HAP-1 (cell line): ENCODE measurements around the gene BEST2.

Experiments
- DNase-seq, 2 experiments: peaks; one replicate each; pipeline ENCODE4 v3.0.0-alpha.2; 2016 to 2020; ENCODE audit warnings: low spot score in 2 of 2
- H3K27me3 ChIP-seq: fragments of 250-450 bp; sonication (Bioruptor Pico); 2 replicates; pipeline ENCODE4 v1.5.1; 2020; ENCODE audit warnings: low read depth, mild to moderate bottlenecking, moderate library complexity
- H3K36me3 ChIP-seq: fragments of 250-450 bp; sonication (Bioruptor Pico); replicated peaks from 2 replicates; pipeline ENCODE4 v1.5.1; 2020; ENCODE audit warnings: mild to moderate bottlenecking
- H3K4me1 ChIP-seq: fragments of 250-450 bp; sonication (Bioruptor Pico); 2 replicates; pipeline ENCODE4 v1.5.1; 2020; ENCODE audit warnings: mild to moderate bottlenecking
- H3K4me3 ChIP-seq: fragments of 250-450 bp; sonication (Bioruptor Pico); 2 replicates; pipeline ENCODE4 v1.5.1; 2020; ENCODE audit warnings: mild to moderate bottlenecking, moderate library complexity
- H3K9me3 ChIP-seq: fragments of 250-450 bp; sonication (Bioruptor Pico); 2 replicates; pipeline ENCODE4 v1.5.1; 2020; ENCODE audit warnings: mild to moderate bottlenecking, moderate library complexity
- in situ Hi-C: fragments of 300-500 bp; cut with MboI; formaldehyde crosslinking; loops from 3 replicates; pipeline ENCODE4 v1.14.3; 2020; ENCODE audit warnings: low sequenced_read_pairs, inconsistent platforms, mixed read lengths

The BEST2 gene

DNA sequence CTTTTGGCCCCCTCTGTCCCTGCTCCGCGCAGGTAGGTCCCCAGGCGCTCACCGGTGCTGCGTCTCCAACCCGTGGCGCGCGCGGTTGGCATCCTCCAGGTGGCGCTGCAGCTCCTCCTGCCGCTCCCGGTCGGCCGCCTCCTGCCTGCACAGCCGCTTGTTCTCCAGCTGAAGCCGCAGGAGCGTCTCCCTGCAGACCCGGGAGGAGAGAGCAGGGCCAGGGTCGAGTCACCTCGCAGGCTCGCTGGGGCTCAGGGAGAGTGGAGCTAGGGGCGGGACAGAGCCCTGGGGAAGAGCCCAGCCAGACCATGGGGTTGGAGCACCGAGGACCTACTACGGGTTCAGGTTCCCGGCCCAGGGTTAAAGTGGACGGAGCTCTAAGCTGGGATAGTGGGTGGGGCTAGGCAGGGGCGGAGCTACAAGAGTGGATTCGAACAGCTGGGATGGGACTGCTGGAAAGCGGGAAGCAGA is 14.5 kb downstream of the BEST2 start:
- H3K27me3 ChIP-seq, result no peaks in the 10 kb centered on the region
- in situ Hi-C loops, result no loop called here
- H3K4me3 ChIP-seq, result no peak overlapping the region
- peaks cover 11% of the 10 kb centered on the region for H3K36me3 ChIP-seq
- no peak for DNase-seq
- H3K4me1 ChIP-seq, result no peaks in the 10 kb centered on the region
- H3K9me3 ChIP-seq, result no peaks in the 10 kb centered on the region

GRCh38 chr19:12767150-12767549 is 15.6 kb downstream of the BEST2 start:
- DNase-seq, result no peak
- H3K4me1 ChIP-seq, result no peaks in the 10 kb centered on the region
- no peaks in the 10 kb centered on the region for H3K9me3 ChIP-seq
- peaks cover 11% of the 10 kb centered on the region for H3K36me3 ChIP-seq
- in situ Hi-C loops, result no loop called here
- no peak overlapping the region for H3K4me3 ChIP-seq
- no peaks in the 10 kb centered on the region for H3K27me3 ChIP-seq

GRCh38 chr19:12767666-12768065 is 16.1 kb downstream of the BEST2 start:
- Histone ChIP-seq H3K9me3 (no peaks in the 10 kb centered on the region), H3K4me3 (no peak overlapping the region), H3K27me3 (no peaks in the 10 kb centered on the region), H3K36me3 (peaks cover 10% of the 10 kb centered on the region), H3K4me1 (no peaks in the 10 kb centered on the region)
- no peak for DNase-seq
- in situ Hi-C loops, result no loop called here

DNA sequence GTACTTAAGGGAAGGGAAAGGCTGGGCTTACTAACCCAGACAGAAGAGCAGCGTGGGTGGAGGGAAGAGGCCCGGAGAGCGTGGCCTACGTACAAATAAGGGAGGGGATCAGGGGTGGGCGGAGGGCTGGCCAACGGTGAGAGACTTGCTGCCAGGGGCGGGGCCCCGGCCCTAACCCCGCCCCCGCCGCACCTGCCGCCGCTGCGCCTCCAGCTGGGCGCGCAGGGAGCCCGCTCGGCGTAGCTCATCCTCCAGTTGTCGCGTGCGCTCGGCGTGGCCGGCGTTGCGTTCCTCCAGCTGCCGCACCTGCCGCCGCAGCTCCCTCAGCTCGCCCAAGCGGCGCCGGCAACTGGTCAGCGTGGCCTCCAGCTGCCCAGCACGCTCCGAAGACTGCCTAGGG is 18.1 kb downstream of the BEST2 start:
- Histone ChIP-seq H3K9me3 (no peaks in the 10 kb centered on the region), H3K4me3 (no peak overlapping the region), H3K4me1 (no peaks in the 10 kb centered on the region), H3K36me3 (peaks cover 6% of the 10 kb centered on the region; the same call in 1 of the 2 replicates), H3K27me3 (no peaks in the 10 kb centered on the region)
- in situ Hi-C loops, result no loop called here
- DNase-seq, result no peak

DNA sequence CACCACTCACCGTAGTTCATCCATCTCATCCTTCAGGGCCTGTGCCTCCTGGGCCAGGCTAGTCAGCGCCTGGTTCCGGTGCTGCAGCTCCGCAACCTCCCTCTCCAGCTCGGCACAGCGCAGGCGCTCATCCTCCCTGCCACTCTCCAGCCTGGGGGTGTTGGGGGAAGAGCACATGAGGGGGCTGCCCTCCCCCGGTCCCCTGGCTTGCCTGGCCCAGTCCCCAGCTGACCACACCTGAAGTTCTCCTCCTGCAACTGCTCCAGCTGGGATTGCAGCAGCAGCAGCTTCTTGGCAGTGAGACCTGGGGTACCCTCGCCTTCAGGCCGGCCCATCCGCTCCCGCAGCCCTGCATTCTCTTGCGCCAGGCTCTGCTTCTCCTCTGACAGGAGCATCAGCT is 19.3 kb downstream of the BEST2 start:
- H3K4me1 ChIP-seq, result no peaks in the 10 kb centered on the region; the same call in 1 of the 2 replicates
- DNase-seq, result no peak
- in situ Hi-C loops, result no loop called here
- no peak overlapping the region for H3K4me3 ChIP-seq
- H3K27me3 ChIP-seq, result no peaks in the 10 kb centered on the region
- peaks cover 6% of the 10 kb centered on the region; the same call in 1 of the 2 replicates for H3K36me3 ChIP-seq
- no peaks in the 10 kb centered on the region for H3K9me3 ChIP-seq

- Histone ChIP-seq H3K4me3 (no peak overlapping the region), H3K4me1 (peaks cover 2% of the 10 kb centered on the region), H3K27me3 (no peaks in the 10 kb centered on the region), H3K9me3 (no peaks in the 10 kb centered on the region), H3K36me3 (peaks cover 3% of the 10 kb centered on the region; the same call in 1 of the 2 replicates)
- in situ Hi-C loops, result no loop called here
- DNase-seq, result no peak
Measured at GRCh38 chr19:12772323-12772722, 20.7 kb downstream of the BEST2 start.

DNA sequence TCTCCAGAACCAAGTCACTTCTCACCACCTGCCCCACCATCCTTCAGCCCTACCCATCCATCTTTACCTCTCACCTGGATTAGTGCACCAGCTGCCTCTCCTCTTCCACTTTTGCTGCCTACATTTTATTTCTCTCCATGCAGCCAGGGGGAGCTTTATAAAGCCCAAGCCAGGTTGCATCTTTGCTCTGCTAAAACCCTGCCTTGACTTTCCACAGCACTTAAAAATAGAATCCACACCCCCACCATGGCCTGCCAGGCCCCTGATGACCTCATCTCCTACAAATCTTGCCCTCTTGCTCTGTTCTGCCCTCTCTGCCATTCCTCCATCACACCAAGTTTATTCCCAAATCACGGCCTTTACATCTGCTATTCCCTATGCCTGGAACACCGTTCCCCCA is 22.0 kb downstream of the BEST2 start:
- Histone ChIP-seq H3K9me3 (no peaks in the 10 kb centered on the region), H3K27me3 (no peaks in the 10 kb centered on the region), H3K36me3 (peaks cover 3% of the 10 kb centered on the region; the same call in 1 of the 2 replicates), H3K4me3 (no peak overlapping the region), H3K4me1 (peaks cover 8% of the 10 kb centered on the region)
- DNase-seq, result no peak
- in situ Hi-C loops, result no loop called here

GRCh38 chr19:12774588-12775555 is 23.3 kb downstream of the BEST2 start, which contains the start of gene HOOK2:
Gene HOOK2, minus strand, starts transcription at chr19:12775552. Its CDS starts 103 bp downstream, at chr19:12775449.
- Histone ChIP-seq H3K4me3 (peak within 1 kb of the TSS; percentile 73), H3K27me3 (no peaks in the 10 kb centered on the region), H3K4me1 (peaks cover 13% of the 10 kb centered on the region), H3K36me3 (peaks cover 3% of the 10 kb centered on the region; the same call in 1 of the 2 replicates), H3K9me3 (no peaks in the 10 kb centered on the region)
- DNase-seq, result peak in 1 of 2 experiments; percentile 43
- in situ Hi-C loops, result no loop called here

DNA sequence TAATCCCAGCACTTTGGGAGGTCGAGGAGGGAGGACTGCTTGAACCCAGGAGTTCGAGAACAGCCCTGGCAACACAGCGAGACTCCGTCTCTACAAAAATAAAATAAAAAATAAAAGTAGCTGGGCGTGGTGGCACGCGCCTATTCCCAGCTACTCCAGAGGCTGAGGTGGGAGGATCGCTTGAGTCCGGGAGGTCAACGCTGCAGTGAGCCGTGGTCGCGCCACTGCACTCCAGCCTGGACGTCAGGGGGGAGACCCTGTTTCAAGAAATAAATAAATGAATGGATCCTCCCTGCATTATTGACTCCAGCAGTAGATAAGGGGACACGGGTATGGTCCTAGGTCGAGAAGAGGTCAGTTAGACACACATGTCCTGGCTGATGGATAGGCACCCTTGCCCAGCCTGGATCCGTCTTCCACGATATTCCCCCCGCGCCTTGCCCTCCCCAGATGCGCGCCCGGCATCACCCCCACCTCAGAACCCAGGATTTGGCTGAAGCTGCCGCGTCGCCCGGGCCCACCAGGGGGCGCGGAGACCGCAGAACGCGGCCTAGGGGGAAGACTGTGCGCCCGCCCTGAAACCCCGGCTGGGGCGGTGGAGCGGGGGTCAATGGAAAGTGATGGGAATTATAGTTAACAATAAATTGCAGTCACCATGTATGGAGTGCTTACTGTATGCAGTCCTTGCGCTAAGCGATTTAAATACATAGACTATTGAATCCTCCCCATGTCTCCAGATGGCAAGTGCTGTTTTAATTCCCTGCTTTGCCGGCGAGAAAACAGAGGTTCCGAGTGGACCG is 25.8 kb downstream of the BEST2 start:
- H3K27me3 ChIP-seq, result no peaks in the 10 kb centered on the region
- DNase-seq, result peak; percentile 69 to 91
- in situ Hi-C loops, result no loop called here
- H3K9me3 ChIP-seq, result no peaks in the 10 kb centered on the region
- peaks cover 13% of the 10 kb centered on the region for H3K4me1 ChIP-seq
- 0 out of 2 replicates have a peak, but pooled peaks cover 3% of the 10 kb centered on the region for H3K36me3 ChIP-seq
- peak overlapping the region; percentile 39 for H3K4me3 ChIP-seq

GRCh38 chr19:12778017-12778904 is 26.7 kb downstream of the BEST2 start:
- DNase-seq, result peak in 1 of 2 experiments; percentile 79
- Histone ChIP-seq H3K4me3 (peak overlapping the region; percentile 39), H3K27me3 (no peaks in the 10 kb centered on the region), H3K36me3 (0 out of 2 replicates have a peak, but pooled peaks cover 3% of the 10 kb centered on the region), H3K4me1 (peaks cover 18% of the 10 kb centered on the region), H3K9me3 (no peaks in the 10 kb centered on the region)
- in situ Hi-C loops, result no loop called here

DNA sequence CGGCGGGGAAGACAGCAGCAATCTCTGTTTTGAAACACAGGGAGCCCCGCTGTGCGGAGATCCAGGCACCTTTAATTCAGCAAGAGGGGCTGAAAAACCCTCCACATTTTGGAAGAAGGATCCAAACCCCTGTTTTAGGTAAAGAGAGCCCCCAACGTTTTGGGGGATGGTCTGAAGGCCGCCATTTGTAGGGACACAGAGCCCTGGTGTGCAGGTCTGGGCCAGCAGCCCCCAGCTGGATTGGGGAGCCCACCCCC is 27.2 kb downstream of the BEST2 start:
- no peaks in the 10 kb centered on the region for H3K27me3 ChIP-seq
- 0 out of 2 replicates have a peak, but pooled peaks cover 3% of the 10 kb centered on the region for H3K36me3 ChIP-seq
- DNase-seq, result no peak
- H3K4me3 ChIP-seq, result peak overlapping the region; percentile 39; the same call in 1 of the 2 replicates
- no peaks in the 10 kb centered on the region for H3K9me3 ChIP-seq
- H3K4me1 ChIP-seq, result peaks cover 21% of the 10 kb centered on the region
- in situ Hi-C loops, result no loop called here

DNA sequence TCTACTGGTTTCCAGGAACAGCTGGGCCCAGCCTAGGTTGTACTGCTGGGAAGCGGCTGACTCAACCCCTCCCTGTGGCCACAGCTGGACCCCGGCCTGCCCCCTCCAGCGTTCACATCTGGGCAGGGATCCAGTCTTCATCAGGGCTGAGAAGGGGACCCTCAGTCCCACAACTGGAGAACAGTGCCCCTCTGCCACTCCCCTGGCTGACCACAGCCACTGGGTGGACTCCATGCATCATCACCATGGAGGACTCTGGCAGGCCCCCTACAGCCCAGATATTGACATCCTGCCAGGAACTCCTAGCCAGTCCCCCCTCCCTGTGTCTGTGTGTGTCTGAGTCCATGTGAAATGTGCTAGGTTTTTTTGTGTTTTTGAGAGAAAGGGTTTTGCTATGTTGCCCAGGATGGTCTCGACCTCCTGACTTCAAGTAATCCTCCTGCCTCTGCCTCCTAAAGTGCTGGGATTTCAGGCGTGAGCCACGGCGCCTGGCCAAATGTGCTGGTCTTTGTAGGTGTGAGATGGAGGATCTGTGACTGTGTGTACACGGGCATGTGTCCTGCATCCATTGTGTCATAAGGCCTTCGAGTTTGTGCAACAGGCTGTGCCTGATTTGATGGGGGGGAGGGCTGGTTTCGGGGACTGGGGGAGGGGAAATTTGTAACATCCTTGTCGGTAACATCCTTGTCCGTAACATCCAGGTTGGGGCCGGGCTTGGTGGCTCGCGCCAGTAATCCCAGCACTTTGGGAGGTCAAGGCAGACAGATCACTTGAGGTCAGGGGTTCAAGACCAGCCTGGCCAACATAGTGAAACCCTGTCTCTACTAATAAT is 27.8 kb downstream of the BEST2 start:
- Histone ChIP-seq H3K27me3 (no peaks in the 10 kb centered on the region), H3K9me3 (no peaks in the 10 kb centered on the region), H3K4me1 (peaks cover 21% of the 10 kb centered on the region), H3K4me3 (no peak overlapping the region), H3K36me3 (0 out of 2 replicates have a peak, but pooled peaks cover under 1% of the 10 kb centered on the region)
- in situ Hi-C loops, result no loop called here
- peak in 1 of 2 experiments; percentile 32 for DNase-seq
